ENCODE data around the gene PIGL. TPM values are rescaled to one million over a fixed set of nuclear protein-coding genes. Genes with fewer than 3 reads are reported as not detected.
"Not testable (repeated sequence)": the region's sequence is repeated elsewhere in the genome, so short reads cannot be mapped to it uniquely, and the experiment has no call there.

The PIGL gene
- total RNA-seq, 4 donors from 2014 or later: 18.2 to 74.0 (median 40.3) TPM

GRCh38 chr17:16199093-16199492 is 17.9 kb upstream of the PIGL start:
- TF ChIP-seq POLR2A (IDR thresholded peaks at IDR 0.05): no peak
- TF ChIP-seq, protein P1, sequence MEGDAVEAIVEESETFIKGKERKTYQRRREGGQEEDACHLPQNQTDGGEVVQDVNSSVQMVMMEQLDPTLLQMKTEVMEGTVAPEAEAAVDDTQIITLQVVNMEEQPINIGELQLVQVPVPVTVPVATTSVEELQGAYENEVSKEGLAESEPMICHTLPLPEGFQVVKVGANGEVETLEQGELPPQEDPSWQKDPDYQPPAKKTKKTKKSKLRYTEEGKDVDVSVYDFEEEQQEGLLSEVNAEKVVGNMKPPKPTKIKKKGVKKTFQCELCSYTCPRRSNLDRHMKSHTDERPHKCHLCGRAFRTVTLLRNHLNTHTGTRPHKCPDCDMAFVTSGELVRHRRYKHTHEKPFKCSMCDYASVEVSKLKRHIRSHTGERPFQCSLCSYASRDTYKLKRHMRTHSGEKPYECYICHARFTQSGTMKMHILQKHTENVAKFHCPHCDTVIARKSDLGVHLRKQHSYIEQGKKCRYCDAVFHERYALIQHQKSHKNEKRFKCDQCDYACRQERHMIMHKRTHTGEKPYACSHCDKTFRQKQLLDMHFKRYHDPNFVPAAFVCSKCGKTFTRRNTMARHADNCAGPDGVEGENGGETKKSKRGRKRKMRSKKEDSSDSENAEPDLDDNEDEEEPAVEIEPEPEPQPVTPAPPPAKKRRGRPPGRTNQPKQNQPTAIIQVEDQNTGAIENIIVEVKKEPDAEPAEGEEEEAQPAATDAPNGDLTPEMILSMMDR (IDR thresholded peaks at IDR 0.05): no peak
- no peaks in the 10 kb centered on the region for H3K36me3 ChIP-seq
- H3K4me1 ChIP-seq: peaks cover 3 to 16% of the 10 kb centered on the region in 2 donors
- no peaks in the 10 kb centered on the region for H3K9me3 ChIP-seq
- H3K27me3 ChIP-seq: no peaks in the 10 kb centered on the region
- H3K4me3 ChIP-seq: no peak overlapping the region
- DNase-seq: no peak
- intact Hi-C loops (cut with DNase I; ENCODE audit: low total_unique reads): no loop called here
- H3K27ac ChIP-seq: peak overlapping the region; percentile 19 to 35

GRCh38 chr17:16201693-16202131 is 15.3 kb upstream of the PIGL start:
- H3K4me3 ChIP-seq; H3K9me3 ChIP-seq; intact Hi-C loops (cut with DNase I; ENCODE audit: low total_unique reads); H3K27me3 ChIP-seq; H3K36me3 ChIP-seq; DNase-seq: not testable (repeated sequence)
- Histone ChIP-seq H3K27ac (peak overlapping the region in 1 of 2 donors; percentile 45), H3K4me1 (peaks cover 3 to 16% of the 10 kb centered on the region in 2 donors)

GRCh38 chr17:16202554-16203500 is 14.2 kb upstream of the PIGL start:
- Histone ChIP-seq H3K4me1 (peaks cover 3 to 16% of the 10 kb centered on the region in 2 donors), H3K27ac (peak overlapping the region; percentile 63 to 70)
- intact Hi-C loops (cut with DNase I; ENCODE audit: low total_unique reads); H3K27me3 ChIP-seq; H3K4me3 ChIP-seq; H3K36me3 ChIP-seq; DNase-seq; H3K9me3 ChIP-seq: not testable (repeated sequence)

- H3K4me1 ChIP-seq: peaks cover 3 to 16% of the 10 kb centered on the region in 2 donors
- H3K27ac ChIP-seq; H3K9me3 ChIP-seq; intact Hi-C loops (cut with DNase I; ENCODE audit: low total_unique reads); H3K4me3 ChIP-seq; H3K27me3 ChIP-seq; H3K36me3 ChIP-seq; DNase-seq: not testable (repeated sequence)
These were observed 12.2 kb upstream of the PIGL start for GRCh38 chr17:16204763-16205162.

GRCh38 chr17:16211590-16211989 is 5.4 kb upstream of the PIGL start:
- peaks cover 4 to 6% of the 10 kb centered on the region in 2 donors for H3K4me1 ChIP-seq
- no peak for DNase-seq
- no peaks in the 10 kb centered on the region for H3K27me3 ChIP-seq
- no peak for TF ChIP-seq POLR2A (IDR thresholded peaks at IDR 0.05)
- TF ChIP-seq, protein P1 (IDR thresholded peaks at IDR 0.05): no peak
- no peaks in the 10 kb centered on the region for H3K9me3 ChIP-seq
- no peak overlapping the region for H3K27ac ChIP-seq
- intact Hi-C loops (cut with DNase I; ENCODE audit: low total_unique reads): no loop called here
- no peaks in the 10 kb centered on the region for H3K36me3 ChIP-seq
- no peak overlapping the region for H3K4me3 ChIP-seq

DNA sequence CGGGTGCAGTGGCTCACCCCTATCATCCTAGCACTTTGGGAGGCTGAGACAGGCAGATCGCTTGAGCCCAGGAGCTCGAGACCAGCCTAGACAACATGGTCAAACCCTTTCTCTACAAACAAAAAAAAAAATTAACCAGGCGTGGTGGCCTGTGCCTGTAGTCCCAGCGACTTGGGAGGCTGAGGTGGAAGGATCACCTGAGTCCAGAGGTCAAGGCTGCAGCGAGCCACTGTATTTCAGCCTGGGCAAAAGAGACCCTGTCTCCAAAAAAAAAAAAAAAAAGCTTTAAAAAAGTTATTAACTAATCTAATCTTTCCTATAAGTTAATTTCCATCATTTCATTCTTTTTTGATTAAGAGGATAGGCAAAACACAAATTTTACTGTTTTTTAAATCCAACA is 4.2 kb upstream of the PIGL start:
- intact Hi-C loops (cut with DNase I; ENCODE audit: low total_unique reads): no loop called here
- no peak overlapping the region for H3K4me3 ChIP-seq
- no peak for DNase-seq

More for the DNA sequence above, 4.2 kb upstream of the PIGL start:
- TF ChIP-seq, protein P1 (IDR thresholded peaks at IDR 0.05): no peak
- no peak for TF ChIP-seq POLR2A (IDR thresholded peaks at IDR 0.05)
- H3K27me3 ChIP-seq: no peaks in the 10 kb centered on the region
- no peaks in the 10 kb centered on the region for H3K9me3 ChIP-seq
- no peaks in the 10 kb centered on the region for H3K36me3 ChIP-seq
- no peak overlapping the region for H3K27ac ChIP-seq
- peaks cover 4 to 6% of the 10 kb centered on the region in 2 donors for H3K4me1 ChIP-seq

Measured in uterus (tissue), 4 donors.